ENCODE data around the gene VPS45.

DNA sequence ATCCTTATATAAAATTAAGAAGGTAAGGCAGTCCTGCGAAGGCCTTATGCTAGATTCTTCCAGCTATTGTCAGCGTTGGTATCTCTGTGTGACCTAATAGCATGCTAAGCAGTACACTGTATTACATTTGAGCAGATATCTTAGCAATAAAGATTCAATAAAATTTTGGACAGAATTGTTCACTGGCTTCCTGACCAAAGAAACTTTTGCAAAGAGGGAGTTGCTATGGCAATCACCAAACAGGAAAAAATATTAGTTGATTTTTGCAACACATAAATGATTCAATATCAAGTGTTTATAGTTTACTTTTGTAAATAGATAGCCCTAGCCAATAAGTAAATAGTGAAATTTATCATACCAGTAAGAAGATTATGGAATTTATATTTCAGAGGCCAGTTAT, 51.1 kb downstream of the VPS45 start:
- TF ChIP-seq POLR2A (IDR thresholded peaks at IDR 0.05; ENCODE audit: low read depth, low read length) (no peak), TAF1 (IDR thresholded peaks at IDR 0.05; ENCODE audit: low read depth, low read length) (no peak)

Data from GM12891 (cell line).